Astrocyte of the spinal cord (primary cell): ENCODE results near the gene FAM124A.
A peak's percentile ranks its signal among the peaks of the same experiment; 100 is the strongest.

Experiments
- DNase-seq: peaks from one replicate; pipeline ENCODE4 v3.0.0; 2011; ENCODE audit warnings: low read depth, low spot score
- H3K4me3 ChIP-seq: 2 replicates; pipeline ENCODE4 v1.5.1; 2011; ENCODE audit warnings: low read depth, mild to moderate bottlenecking, low read length, moderate library complexity
- in situ Hi-C: cut with HindIII; loops from 2 replicates; pipeline ENCODE4 v1.10.0; 2017; ENCODE audit warnings: low sequenced_read_pairs
- TF ChIP-seq, protein P1 (sequence below): IDR thresholded peaks from 2 replicates; pipeline ENCODE4 v1.5.1; 2012; ENCODE audit warnings: low read depth, mild to moderate bottlenecking, low read length, inconsistent platforms

Gene FAM124A

DNA sequence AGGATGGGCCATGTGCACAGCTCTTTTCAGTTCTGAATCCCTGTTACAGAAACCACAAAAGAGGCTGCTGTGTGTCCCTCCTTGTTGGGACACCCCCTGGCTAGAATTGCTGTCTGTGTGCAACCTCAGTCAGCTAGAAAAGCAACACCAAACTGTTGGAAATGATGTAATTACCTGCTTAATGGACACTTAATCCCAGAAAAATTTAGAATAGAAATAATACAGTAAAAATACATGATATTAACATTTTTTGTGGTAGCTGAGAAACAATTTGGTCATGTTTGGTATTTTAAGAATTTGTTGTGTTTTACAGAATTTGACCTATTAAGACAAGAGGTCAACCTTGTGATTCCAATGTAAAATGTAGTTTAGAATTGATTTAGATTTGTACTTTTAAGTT is 46.8 kb downstream of the FAM124A start:
- peak; percentile 50 for DNase-seq
- TF ChIP-seq, protein P1, sequence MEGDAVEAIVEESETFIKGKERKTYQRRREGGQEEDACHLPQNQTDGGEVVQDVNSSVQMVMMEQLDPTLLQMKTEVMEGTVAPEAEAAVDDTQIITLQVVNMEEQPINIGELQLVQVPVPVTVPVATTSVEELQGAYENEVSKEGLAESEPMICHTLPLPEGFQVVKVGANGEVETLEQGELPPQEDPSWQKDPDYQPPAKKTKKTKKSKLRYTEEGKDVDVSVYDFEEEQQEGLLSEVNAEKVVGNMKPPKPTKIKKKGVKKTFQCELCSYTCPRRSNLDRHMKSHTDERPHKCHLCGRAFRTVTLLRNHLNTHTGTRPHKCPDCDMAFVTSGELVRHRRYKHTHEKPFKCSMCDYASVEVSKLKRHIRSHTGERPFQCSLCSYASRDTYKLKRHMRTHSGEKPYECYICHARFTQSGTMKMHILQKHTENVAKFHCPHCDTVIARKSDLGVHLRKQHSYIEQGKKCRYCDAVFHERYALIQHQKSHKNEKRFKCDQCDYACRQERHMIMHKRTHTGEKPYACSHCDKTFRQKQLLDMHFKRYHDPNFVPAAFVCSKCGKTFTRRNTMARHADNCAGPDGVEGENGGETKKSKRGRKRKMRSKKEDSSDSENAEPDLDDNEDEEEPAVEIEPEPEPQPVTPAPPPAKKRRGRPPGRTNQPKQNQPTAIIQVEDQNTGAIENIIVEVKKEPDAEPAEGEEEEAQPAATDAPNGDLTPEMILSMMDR: no peak
- H3K4me3 ChIP-seq: no peak overlapping the region
- in situ Hi-C loops: no loop called here

DNA sequence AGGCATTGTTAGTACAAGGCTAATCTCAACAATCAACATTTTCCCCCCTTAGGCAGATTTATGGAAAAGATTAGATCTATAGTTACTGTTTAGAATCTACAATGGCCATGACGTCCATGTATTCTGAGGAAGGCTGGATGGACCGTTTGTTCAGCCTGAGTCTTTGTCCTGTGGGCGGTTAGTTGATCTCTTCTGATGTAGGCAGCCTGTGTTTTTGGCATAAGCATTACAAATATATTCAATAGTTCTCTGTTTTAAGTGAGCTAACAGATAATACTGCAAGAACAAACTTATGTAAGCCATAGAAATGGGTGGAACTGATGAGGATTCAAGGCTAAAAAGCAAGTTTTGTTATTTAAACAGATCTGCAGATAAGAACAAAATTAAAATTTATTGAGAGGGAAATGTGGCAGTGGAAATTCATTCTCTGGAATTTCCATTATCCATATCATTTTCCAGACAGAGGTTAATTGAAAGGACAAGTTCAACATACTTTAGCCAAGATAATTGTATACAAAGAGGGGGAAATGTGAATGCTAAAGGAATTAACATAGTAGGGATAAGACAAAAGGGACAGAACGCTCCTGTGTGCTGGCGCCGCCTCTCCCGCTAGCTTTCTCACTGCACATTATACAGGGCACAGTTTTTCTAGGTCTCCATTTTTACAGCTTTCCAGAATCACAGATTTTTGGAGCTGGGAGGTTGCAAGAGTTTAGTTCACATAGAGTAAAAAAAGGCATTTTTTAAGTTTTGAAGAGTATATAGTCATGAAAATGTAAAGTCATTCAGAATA is 48.6 kb downstream of the FAM124A start:
- no peak for DNase-seq
- in situ Hi-C loops: no loop called here
- TF ChIP-seq, protein P1: no peak
- H3K4me3 ChIP-seq: no peak overlapping the region

DNA sequence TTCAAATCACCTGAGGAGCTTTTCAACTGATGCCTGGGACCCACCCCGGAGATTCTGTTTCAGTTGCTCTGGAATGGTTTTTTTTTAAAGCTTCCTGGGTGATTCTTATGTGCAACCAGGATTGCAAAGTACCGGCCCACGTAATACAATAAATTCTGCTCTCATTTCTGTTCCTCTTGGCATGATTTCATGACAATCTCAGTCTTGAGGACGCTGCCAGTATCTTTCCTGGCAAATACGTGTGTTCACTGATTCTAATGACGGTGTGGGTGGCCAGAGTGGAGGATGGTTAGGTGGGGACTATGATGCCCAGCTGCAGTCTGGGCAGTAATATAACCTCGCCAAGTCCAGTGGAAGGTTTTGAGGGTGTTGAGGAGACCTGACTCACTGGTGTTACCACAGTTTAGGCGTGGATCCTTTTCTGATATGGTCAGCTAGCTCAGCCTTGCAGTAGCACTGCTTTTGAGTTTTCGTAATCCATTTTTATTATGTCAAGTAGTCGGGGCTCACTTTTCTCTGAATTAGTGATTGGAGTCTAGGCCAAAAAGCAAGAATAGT is 49.4 kb downstream of the FAM124A start:
- TF ChIP-seq, protein P1: no peak
- DNase-seq: no peak
- in situ Hi-C loops: no loop called here

DNA sequence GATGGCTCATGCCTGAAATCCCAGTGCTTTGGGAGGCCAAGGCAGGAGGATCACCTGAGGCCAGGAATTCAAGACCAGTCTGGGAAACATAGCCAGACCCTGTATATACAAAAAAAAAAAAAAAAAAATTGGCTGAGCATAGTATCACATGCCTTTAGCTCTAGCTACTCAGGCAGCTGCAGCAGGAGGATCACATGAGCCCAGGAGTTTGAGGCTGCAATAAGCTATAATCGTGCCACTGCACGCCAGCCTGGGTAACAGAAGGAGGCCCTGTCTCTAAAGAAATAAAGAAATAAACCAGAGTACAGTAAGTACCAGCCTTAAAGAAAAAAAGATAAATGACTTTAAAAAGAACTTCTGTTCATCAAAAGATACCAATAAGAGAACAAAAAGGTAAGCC is 52.9 kb downstream of the FAM124A start:
- TF ChIP-seq, protein P1: no peak
- DNase-seq: no peak
- H3K4me3 ChIP-seq: no peak overlapping the region
- in situ Hi-C loops: no loop called here

More for the DNA sequence above, 49.4 kb downstream of the FAM124A start:
- H3K4me3 ChIP-seq: no peak overlapping the region

DNA sequence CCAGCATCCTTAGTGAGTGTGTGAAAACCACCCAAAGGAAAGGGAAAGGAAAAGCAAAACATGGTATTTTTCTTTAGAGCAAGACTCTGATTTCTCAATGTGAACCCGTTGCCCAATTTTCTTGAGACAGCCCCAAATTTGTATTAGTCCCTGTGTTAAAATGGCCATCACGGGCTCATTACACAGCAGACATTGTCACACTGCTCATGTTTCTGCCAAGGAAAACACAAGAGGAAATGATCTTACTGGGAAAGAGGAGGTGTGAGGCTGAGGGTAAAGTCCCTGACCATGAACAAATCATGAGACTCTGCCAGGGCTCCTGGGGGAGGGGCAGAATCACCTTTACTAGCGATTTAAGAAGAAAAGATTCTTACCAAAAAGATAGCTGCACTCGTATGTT is 54.4 kb downstream of the FAM124A start:
- in situ Hi-C loops: no loop called here
- no peak for DNase-seq
- TF ChIP-seq, protein P1: no peak
- H3K4me3 ChIP-seq: no peak overlapping the region

DNA sequence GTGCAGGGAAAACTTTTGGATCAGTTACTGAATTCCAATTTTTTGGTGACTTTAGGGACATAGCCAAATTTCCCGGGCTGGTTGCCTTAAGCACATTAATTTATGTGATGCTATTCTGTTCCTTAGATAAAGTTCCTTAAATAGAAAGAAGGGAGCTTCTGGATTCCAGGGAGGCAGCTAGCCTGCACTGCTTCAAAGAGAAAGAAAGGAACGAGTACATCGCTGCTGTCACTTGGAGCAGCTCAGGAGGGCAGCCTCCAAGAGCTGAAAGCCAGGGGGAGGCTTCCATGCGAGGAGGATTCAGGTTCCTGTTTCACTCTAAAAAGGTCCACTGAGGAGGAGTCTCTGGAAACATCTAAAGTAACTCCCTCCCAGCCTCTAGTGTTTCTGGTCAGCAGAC is 55.7 kb downstream of the FAM124A start:
- in situ Hi-C loops: no loop called here
- TF ChIP-seq, protein P1: no peak
- H3K4me3 ChIP-seq: no peak overlapping the region
- no peak for DNase-seq
